ENCODE data around the gene PODNL1.

Gene PODNL1

GRCh38 chr19:13883516-13884064, 54.6 kb downstream of the PODNL1 start:
- H3K27me3 ChIP-seq (replicated peaks; ENCODE audit: control insufficient read depth, insufficient read depth, low read length): peaks cover 8% of the 10 kb centered on the region
- no peak overlapping the region for H3K9ac ChIP-seq (ENCODE audit: low read length)
- no peaks in the 10 kb centered on the region for H3K9me3 ChIP-seq (ENCODE audit: control insufficient read depth, low read length)
- no peak overlapping the region for H3K4me3 ChIP-seq (ENCODE audit: low read length)
- peaks cover 16% of the 10 kb centered on the region for H3K4me1 ChIP-seq (ENCODE audit: control insufficient read depth, insufficient read depth, low read length)
- DNase-seq (ENCODE audit: low read depth): no peak
- H3K36me3 ChIP-seq (ENCODE audit: control insufficient read depth, insufficient read depth, low read length, severe bottlenecking): no peaks in the 10 kb centered on the region

- Histone ChIP-seq H3K4me3 (ENCODE audit: low read length) (no peak overlapping the region), H3K27me3 (replicated peaks; ENCODE audit: control insufficient read depth, insufficient read depth, low read length) (peaks cover 8% of the 10 kb centered on the region), H3K9me3 (ENCODE audit: control insufficient read depth, low read length) (no peaks in the 10 kb centered on the region), H3K9ac (ENCODE audit: low read length) (no peak overlapping the region), H3K4me1 (ENCODE audit: control insufficient read depth, insufficient read depth, low read length) (peaks cover 16% of the 10 kb centered on the region), H3K36me3 (ENCODE audit: control insufficient read depth, insufficient read depth, low read length, severe bottlenecking) (no peaks in the 10 kb centered on the region)
- no peak for DNase-seq (ENCODE audit: low read depth)
Observed at GRCh38 chr19:13882836-13883235, 55.4 kb downstream of the PODNL1 start.

- H3K9ac ChIP-seq (ENCODE audit: low read length): no peak overlapping the region
- peaks cover 15% of the 10 kb centered on the region for H3K4me1 ChIP-seq (ENCODE audit: control insufficient read depth, insufficient read depth, low read length)
- H3K4me3 ChIP-seq (ENCODE audit: low read length): no peak overlapping the region
- no peak for DNase-seq (ENCODE audit: low read depth)
- no peaks in the 10 kb centered on the region for H3K36me3 ChIP-seq (ENCODE audit: control insufficient read depth, insufficient read depth, low read length, severe bottlenecking)
- no peaks in the 10 kb centered on the region for H3K9me3 ChIP-seq (ENCODE audit: control insufficient read depth, low read length)
- peaks cover 8% of the 10 kb centered on the region for H3K27me3 ChIP-seq (replicated peaks; ENCODE audit: control insufficient read depth, insufficient read depth, low read length)
Observed at GRCh38 chr19:13882419-13882795, 55.8 kb downstream of the PODNL1 start.

- Histone ChIP-seq H3K4me3 (ENCODE audit: low read length) (no peak overlapping the region), H3K9ac (ENCODE audit: low read length) (no peak overlapping the region), H3K4me1 (ENCODE audit: control insufficient read depth, insufficient read depth, low read length) (peaks cover 11% of the 10 kb centered on the region), H3K27me3 (replicated peaks; ENCODE audit: control insufficient read depth, insufficient read depth, low read length) (peaks cover 8% of the 10 kb centered on the region), H3K36me3 (ENCODE audit: control insufficient read depth, insufficient read depth, low read length, severe bottlenecking) (no peaks in the 10 kb centered on the region), H3K9me3 (ENCODE audit: control insufficient read depth, low read length) (no peaks in the 10 kb centered on the region)
- no peak for DNase-seq (ENCODE audit: low read depth)
Observed at GRCh38 chr19:13881692-13882418, 56.4 kb downstream of the PODNL1 start.

GRCh38 chr19:13881251-13881691, 56.9 kb downstream of the PODNL1 start:
- peaks cover 8% of the 10 kb centered on the region for H3K27me3 ChIP-seq (replicated peaks; ENCODE audit: control insufficient read depth, insufficient read depth, low read length)
- no peaks in the 10 kb centered on the region for H3K36me3 ChIP-seq (ENCODE audit: control insufficient read depth, insufficient read depth, low read length, severe bottlenecking)
- DNase-seq (ENCODE audit: low read depth): no peak
- H3K9me3 ChIP-seq (ENCODE audit: control insufficient read depth, low read length): no peaks in the 10 kb centered on the region
- no peak overlapping the region for H3K4me3 ChIP-seq (ENCODE audit: low read length)
- H3K4me1 ChIP-seq (ENCODE audit: control insufficient read depth, insufficient read depth, low read length): peaks cover 11% of the 10 kb centered on the region
- H3K9ac ChIP-seq (ENCODE audit: low read length): no peak overlapping the region

Data from adipocyte (in vitro differentiated cells).